ENCODE data around the gene SLC47A1. TPM values are rescaled to one million over a fixed set of nuclear protein-coding genes. Genes with fewer than 3 reads are reported as not detected.

The SLC47A1 gene
- total and polyA plus RNA-seq, 2 of the 13 experiments (the other 11 are each of a cell fraction or from before 2014, with no cell fraction given), result 42.1 to 67.5 TPM

DNA sequence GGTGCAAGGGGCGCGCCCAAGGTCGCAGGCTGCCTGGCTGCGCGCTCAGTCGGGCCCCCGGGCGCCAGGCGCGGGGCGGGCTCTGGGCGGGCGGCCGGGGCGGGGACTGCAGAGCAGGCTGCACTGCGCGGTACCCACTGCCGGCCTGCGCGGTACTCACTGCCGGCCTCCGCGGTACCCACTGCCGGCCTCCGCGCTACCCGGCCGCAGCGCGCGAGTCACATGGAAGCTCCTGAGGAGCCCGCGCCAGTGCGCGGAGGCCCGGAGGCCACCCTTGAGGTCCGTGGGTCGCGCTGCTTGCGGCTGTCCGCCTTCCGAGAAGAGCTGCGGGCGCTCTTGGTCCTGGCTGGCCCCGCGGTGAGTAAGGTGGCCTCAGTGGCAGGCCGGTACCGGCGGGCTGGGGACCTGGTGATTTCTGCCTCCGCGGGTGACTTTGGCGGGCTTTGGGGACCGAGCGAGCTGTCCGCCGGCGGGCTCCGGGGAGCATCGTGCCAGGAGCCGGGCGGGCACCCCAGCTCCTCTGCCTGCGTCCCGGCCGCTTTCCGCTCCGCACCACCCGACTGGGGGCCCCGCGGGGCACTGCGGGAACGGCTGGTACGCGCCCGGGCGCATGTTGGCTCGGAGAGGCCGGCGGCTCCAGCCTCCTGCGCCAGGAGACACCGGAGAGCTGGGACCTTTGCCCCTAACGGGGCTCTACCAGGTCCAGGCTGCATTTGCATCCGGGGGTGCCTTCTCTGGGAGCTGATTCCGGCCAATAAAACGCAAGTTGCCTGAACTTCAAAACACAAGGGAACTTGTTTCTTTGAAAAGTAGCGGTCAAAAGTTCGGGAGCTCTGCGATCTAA, at the start of gene SLC47A1 (continued):
- TF ChIP-seq ATF7-NPFF (CRISPR knock-in tag; IDR thresholded peaks at IDR 0.05; ENCODE audit: low read depth) (no peak; the same call in 1 of the 2 replicates), KLF6 (CRISPR knock-in tag; IDR thresholded peaks at IDR 0.05) (peak; percentile 57; the same call in 1 of the 2 replicates), ZNF605 (CRISPR knock-in tag; IDR thresholded peaks at IDR 0.05) (no peak; the same call in 1 of the 2 replicates), SP5 (CRISPR knock-in tag; IDR thresholded peaks at IDR 0.05; ENCODE audit: borderline replicate concordance, low read depth) (no peak), RORA (CRISPR knock-in tag; IDR thresholded peaks at IDR 0.05) (no peak), SUZ12 (IDR thresholded peaks at IDR 0.05; ENCODE audit: low read depth, low read length) (no peak), ZFP90 (CRISPR knock-in tag; IDR thresholded peaks at IDR 0.05; ENCODE audit: borderline replicate concordance) (no peak), ZNF180 (CRISPR knock-in tag; IDR thresholded peaks at IDR 0.05; ENCODE audit: borderline replicate concordance, low read depth) (no peak), ZNF781 (CRISPR knock-in tag; IDR thresholded peaks at IDR 0.05; ENCODE audit: borderline replicate concordance, not compliant biosample characterization) (no peak), ZBTB33 (CRISPR knock-in tag; IDR thresholded peaks at IDR 0.05) (no peak), ZFY (CRISPR knock-in tag; IDR thresholded peaks at IDR 0.05) (peak; percentile 74), ZNF850 (CRISPR knock-in tag; conservative IDR thresholded peaks at IDR 0.05) (no peak; the same call in 1 of the 2 replicates), ZNF589 (CRISPR knock-in tag; conservative IDR thresholded peaks at IDR 0.05) (no peak), MIER2 (CRISPR knock-in tag; IDR thresholded peaks at IDR 0.05) (no peak), BRD4 (CRISPR knock-in tag; IDR thresholded peaks at IDR 0.05) (no peak), ZNF615 (CRISPR knock-in tag; IDR thresholded peaks at IDR 0.05; ENCODE audit: borderline replicate concordance) (0 out of 2 replicates have a peak, but pooled peaks have one; percentile 68), FOXO4 (CRISPR knock-in tag; conservative IDR thresholded peaks at IDR 0.05) (0 out of 2 replicates have a peak, but pooled peaks have one; percentile 37), ZSCAN29 (CRISPR knock-in tag; conservative IDR thresholded peaks at IDR 0.05) (no peak; the same call in 1 of the 2 replicates), GRHL1 (CRISPR knock-in tag; conservative IDR thresholded peaks at IDR 0.05) (no peak), ZNF160 (CRISPR knock-in tag; IDR thresholded peaks at IDR 0.05) (no peak; the same call in 1 of the 2 replicates), ZNF484 (CRISPR knock-in tag; IDR thresholded peaks at IDR 0.05; ENCODE audit: borderline replicate concordance, low read depth) (no peak), NFKB2 (CRISPR knock-in tag; IDR thresholded peaks at IDR 0.05; ENCODE audit: borderline replicate concordance) (no peak; the same call in 1 of the 2 replicates)
- TF ChIP-seq, protein P1, sequence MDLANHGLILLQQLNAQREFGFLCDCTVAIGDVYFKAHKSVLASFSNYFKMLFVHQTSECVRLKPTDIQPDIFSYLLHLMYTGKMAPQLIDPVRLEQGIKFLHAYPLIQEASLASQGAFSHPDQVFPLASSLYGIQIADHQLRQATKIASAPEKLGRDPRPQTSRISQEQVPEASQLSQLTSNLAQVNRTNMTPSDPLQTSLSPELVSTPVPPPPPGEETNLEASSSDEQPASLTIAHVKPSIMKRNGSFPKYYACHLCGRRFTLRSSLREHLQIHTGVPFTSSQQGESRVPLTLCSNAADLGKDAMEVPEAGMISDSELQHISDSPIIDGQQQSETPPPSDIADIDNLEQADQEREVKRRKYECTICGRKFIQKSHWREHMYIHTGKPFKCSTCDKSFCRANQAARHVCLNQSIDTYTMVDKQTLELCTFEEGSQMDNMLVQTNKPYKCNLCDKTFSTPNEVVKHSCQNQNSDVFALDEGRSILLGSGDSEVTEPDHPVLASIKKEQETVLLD (CRISPR knock-in tag; IDR thresholded peaks at IDR 0.05; ENCODE audit: low read depth), result peak; percentile 29; the same call in 1 of the 2 replicates
